SIG-M5 treated with dmso at 0.1 percent for 504 hours (cell line): Measurements from ENCODE around the gene ASIP.
"Not testable (repeated sequence)": the region's sequence is repeated elsewhere in the genome, so short reads cannot be mapped to it uniquely, and the experiment has no call there.

ENCODE experiments used
- DNase-seq: peaks from one replicate; lab custom pipeline; 2025; ENCODE audit not compliant: unreplicated experiment; lab: John Stamatoyannopoulos, UW

Gene ASIP, protein sequence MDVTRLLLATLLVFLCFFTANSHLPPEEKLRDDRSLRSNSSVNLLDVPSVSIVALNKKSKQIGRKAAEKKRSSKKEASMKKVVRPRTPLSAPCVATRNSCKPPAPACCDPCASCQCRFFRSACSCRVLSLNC

DNA sequence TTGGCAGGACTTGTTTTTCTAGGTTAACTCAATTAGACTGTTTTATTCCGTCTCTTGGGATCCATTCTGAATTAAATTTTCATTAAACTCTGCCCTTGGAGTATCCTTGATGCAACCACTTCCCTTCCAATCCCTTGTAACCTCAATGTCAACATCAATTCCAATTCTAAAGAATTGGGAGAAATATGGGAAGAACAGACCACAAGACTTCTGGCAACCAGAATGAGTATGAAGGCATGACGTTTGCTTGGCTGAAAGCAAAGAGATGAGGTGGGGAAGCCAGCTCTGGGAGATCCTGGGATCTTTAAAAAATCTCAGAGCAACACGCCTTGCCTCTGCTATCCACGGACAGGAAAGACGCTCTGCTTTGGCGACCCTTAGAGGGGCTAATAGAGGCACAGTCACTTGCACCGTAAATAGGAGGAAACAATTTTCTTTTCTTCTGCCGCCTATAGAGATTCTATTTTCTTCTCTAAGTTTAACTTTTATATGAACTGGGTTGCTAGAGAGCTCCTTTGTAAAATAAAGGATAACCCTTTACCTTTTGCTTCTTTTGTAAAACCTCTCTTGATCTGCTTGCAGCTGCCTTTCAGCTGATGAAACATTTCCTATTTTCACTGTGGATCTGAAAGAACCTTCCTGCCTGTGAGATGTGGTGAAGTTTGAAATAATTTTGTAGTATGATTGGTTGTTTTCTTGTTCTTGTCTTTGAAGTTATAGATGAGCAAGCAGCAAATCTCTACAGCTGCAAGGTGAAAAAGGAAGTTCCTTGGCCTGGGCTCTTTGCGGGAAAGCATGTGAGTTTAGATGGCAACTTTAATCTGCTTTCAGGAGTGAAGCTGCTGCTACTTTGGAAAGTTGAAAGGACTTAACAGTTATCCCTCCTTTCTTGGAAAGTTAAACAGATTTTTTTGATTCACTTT lies at the start of gene ASIP:
ASIP (plus strand) TSS at position 731 of the 923 bp plus-strand sequence. CDS start 18,952 bp downstream, outside the sequence.
- DNase-seq = no peak

DNA sequence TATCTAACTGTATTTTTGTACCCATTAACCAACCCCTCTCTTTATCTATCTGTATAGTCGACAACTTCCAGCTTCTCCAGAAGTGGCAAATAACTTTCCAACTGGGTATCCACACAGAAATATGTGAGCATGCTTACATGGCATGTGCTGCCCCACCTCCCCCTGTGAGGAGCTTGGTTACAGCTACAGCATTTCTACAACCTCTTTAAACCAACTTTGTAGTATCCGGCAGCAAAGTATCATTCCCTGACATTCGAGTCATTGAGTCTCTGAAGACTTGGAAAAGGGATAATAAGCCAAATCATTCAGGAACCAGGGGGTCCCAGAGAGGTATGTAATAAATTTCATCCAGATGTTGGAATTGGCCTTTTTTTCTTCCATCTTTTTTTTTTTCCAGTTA lies 48.2 kb upstream of the ASIP start:
- DNase-seq = no peak

DNA sequence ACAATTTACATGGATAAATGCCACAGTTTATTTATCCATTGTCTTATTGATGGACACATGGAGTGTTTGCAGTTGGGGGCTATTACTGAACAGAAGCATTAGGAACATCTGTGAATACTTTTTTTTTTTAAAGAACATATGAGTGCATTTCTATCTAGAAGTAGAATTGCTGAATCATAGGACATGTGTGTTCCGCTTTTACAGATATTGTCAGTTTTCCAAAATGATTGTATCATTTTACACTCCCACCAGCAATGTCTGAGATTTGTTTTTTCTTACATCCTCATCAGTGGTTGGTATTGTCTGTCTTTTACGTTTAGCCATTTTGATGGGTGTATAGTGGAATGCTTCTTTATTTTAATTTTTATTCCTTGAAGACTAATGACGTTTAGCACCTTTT lies 42.0 kb upstream of the ASIP start:
- DNase-seq = no peak

DNA sequence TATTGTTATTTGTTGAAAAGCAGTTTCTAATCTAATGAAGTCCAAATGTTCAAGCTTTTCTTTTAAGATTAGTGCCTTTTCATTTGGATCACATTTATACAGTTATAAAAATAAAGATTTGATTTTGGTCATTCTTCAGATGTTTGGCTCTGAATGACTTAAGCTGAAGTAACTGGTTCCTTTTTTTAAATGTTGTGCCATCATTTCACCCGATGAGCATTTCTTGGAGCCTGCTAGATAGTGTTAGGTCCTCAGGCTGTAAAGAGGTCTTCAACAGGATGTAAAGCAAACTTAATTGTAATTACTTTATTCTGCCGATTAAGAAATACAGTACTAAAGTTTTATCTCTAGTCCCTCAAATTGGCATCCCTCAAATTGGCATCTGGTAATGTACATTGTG lies 41.2 kb upstream of the ASIP start:
- DNase-seq = peak; percentile 36

DNA sequence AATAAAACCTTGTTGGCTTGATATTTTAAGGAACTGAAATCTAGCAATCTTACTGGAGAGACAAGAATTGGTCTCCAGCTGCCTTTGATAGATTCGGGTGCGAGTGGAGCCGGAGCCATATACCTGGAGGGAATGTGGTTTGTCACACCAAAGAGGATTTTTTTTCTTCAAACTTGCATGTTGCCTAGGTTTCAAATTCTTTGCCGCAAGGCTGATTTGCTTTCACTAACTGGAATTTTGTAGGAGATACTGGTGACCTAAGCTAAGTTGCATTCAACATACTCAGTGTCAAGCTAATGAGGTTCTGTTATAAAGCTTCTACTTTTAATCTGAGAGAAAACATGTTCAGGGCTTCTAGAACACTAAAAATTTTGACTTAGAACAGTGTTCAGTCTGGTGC lies 39.7 kb upstream of the ASIP start:
- no peak for DNase-seq

DNA sequence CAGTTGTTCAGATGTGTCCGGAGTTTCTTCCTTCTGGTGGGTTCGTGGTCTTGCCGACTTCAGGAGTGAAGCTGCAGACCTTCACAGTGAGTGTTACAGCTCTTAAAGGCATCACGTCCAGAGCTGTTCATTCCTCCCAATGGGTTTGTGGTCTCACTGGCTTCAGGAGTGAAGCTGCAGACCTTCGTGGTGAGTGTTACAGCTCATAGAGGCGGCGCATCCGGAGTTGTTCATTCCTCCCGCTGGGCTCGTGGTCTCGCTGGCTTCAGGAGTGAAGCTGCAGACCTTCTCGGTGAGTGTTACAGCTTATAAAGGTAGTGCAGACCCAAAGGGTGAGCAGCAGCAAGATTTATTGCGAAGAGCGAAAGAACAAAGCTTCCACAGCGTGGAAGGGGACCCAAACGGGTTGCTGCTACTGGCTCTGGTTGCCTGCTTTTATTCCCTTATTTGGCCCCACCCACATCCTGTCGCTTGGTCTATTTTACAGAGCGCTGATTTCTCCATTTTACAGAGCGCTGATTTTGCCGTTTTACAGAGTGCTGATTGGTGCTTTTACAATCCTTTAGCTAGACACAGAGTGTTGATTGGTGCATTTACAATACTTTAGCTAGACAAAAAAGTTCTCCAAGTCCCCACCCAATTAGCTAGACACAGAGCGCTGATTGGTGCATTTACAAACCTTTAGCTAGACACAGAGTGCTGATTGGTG lies 35.9 kb upstream of the ASIP start:
- DNase-seq = not testable (repeated sequence)

DNA sequence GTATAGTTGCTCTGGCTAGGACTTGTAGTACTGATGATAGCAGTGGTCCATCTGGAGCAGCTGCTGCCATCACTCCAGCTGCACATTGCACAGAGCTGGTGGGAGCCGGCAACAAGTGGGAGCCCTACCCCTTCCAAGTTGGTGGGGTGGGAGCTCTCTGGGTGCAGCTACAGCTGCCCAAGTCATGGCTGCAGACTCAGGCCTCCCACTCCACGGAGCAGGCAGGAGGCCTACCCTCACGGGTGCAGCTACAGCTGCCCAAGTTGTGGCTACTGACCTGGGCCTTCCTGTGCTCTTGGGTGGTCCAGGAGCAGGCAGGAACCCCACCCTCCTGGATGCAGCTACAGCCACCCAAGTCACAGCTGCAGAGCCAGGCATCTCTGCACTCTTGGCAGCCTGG lies 32.1 kb upstream of the ASIP start:
- no peak for DNase-seq

DNA sequence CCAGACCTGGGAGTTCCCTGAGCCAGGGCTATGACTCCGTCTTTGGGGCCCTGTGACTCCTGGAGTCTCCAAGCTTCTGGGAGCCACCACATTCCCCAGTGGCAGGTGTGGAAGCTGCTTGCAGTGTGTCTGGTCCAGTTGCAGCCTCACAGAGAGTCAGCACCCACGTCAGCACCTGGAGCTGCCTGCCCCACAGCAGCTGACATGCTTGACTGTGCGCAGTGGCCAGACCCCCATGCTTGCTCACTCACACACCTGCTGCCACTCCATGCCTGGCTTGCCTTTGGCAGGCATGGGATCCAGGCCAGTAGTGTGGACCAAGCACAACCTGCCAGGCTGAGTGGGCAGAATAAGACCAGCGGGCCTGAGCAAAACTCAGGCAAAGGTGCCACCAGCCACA lies 31.0 kb upstream of the ASIP start:
- no peak for DNase-seq

DNA sequence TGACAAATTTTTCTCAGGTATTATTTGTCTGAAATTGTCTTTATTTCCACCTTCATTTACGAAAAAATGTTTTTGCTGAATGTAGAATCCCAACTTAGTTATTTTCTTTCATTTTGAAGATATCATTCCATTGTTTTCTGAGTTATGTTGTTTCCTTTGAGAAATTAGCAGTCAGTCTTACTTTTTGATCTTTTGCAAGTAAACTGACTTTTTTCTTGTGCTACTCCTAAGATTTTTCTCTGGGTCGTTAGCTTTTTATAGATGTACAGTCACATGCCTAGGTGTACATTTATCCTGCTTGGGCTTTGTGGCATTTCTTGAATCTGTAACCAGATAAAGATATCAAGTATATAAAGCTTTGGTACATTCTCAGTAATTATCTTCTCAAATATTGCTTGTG lies 29.6 kb upstream of the ASIP start:
- DNase-seq = no peak

DNA sequence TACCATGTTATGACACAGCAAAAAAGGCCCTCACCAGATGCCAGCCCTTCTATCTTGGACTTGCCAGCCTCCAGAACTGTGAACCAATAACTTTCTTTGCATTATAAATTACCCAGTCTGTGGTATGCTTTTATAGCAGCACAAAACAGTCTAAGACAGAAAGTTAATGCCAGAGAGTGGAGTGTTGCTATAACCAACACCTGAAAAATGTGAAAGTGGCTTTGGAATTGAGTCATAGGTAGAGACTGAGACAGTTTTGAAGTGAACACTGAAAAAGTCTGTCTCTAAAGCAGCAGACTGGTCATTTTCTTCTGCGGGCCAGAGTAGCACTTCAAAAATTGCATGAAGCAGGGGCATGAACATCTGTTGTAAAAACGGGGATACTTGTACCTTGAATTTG lies 28.0 kb upstream of the ASIP start:
- no peak for DNase-seq

DNA sequence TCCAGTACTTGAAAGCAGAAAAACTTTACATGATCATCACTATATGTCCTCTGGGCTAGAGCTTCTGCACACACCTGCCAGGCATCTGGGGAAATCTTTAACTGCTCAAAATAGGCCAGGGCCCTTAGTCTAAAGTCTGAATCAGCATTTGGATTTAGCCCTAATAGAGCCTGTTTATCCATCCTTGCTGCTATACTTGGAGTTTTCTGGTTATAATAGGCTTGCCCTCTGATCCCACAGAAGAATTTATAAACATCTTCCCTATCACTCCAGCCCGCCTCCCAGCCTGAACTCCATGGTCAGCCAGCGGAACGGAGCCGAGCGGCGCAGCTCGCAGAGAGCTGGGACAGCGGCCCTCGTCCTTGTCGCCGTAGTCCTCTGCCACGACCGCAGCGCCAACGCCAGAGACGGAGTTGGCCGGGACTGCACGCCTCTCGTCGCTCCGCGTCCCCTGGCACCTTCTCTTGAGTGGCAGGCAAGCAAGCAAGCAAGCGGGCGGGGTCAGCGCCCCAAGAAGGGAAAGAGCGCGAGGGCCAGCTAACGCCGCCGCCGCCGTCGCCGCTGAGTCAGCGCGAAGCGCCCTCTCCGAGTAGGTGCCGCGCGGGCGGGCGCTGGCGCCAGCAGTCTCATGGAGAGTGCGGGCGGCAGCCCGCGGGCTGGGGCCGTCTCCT lies 25.4 kb upstream of the ASIP start:
- DNase-seq = no peak

DNA sequence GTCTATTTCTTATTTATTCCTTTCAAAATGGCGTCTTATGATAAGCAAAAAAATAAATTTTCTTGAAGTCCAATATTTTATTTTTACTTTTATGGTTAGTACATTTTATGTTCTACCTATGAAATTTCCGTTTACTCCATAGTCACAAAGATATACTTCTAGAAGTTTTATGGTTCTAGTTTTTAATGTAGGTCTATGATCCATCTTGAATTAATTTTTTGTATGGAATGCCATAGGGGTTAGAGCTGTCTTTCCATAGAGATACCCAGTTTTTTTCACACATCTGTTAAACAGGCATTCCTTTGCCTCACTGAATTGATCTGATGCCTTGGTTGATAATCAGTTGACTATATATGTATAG lies 24.9 kb upstream of the ASIP start:
- no peak for DNase-seq

DNA sequence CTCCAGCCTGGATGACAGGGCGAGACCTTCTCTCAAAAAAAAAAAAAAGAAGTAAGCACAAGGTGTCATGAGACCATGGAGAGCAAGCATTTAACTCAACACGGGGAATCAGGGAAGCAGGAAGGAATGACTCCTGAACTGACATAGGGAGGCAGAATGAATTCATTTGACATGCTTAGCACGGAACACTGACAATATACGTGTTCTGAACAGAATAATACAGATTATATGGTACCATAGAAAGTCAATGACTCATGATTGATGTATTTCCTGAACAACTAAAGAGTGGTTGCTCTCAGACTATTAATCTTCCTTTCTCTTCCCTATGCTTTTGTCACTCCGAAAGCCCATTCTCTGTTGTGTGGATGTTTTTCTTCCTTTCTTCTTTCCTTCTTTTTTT lies 20.7 kb upstream of the ASIP start:
- no peak for DNase-seq

DNA sequence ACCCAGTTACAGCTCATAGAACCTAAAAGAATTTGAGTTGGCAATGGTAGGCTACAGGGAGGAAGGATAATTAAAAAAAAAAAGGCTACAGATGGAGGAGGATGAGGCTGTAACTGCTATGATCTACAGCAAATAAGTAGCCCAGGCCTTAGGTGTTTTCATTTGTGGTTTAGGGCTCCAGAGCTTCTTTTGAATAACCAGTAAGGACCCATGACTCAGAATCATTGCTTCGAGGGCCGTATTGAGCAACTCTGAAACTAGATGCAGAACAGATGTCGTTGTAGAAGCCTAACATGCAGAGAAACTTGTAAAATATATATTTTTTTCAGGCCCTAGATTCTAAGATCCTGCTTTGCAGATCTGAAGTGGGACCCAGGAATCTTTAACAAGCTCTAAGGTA lies 19.0 kb upstream of the ASIP start:
- DNase-seq = peak; percentile 94

DNA sequence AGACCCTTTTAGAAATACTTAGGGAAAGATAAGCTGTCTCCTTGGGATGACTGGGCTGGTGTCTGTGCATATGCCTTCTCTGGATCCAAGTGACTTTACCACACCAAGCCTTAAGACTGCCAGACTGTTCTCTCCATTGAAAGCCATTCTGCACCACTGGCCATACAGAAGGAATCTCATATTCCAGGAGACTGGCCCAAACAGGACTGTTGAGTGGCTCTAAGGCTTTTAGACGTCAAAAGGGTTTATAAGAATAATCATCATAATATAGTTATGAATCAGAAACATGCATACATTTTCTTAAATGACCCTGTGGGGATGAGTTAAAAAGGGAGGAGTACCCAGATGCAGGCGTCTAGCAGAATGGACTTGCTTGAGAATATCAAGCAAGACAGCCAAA lies 17.0 kb upstream of the ASIP start:
- DNase-seq = not testable (repeated sequence)

DNA sequence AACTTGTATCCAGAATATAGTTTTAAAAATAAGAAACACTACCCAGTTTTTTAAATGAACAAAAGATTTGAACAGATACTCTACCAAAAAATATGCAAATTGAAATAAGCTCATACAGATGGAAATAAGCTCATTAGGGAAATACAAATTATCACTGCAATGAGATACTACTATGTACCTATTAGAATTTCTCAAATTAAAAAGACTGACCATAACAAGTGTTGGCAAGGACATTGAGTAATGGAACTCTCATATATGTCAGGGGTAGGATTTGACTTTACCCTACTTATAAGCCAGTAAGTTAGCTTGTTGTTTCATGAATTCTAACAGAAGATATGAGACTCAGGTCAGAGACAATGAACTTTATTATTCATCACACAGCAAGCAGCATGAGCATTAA lies 9.6 kb upstream of the ASIP start:
- no peak for DNase-seq

DNA sequence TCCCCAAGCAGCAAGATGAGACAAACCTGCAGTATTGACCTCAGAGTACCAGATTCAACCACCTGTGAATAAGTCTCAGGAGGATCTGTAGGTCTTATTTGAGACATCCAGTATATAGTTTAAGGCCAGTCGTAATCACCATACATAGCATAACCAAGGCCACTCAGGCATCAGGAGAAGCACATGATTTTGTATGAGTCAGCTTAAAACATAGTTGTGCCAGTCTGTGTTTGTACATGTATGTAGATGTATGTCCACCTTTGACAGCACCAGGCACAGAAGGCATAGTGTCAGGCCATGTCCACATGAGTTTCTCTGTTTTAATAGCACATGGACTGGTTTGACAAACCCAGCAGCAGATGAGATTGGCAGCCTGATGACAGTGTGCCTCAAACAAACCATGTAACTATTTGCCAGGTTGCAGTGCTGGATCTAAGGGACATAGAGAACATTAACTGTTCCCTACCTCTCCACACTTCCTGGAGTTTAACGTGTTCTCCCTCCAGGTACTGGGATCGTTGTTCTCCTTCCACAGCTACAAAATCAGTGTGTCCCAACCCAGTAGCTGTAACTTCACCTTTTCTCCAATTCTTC lies 8.6 kb upstream of the ASIP start:
- DNase-seq = no peak

DNA sequence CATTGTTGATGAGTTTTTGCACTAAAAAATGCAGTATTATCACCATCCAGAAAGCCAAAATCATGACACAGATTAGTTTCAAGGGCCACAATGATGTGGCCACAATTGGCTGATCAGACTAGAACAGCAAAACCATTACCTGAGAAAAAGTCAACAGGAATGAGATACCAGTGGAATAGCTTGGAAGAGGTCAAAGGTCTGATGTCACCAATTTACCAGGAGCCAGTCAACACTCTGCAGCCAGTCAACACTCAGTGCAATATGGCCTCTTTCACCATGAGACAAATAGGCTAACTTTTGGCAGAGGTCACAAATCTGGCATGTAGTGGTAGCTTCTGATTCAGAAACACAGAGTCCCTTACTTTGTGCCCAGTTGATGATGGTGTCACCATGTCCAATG lies 7.5 kb upstream of the ASIP start:
- no peak for DNase-seq

DNA sequence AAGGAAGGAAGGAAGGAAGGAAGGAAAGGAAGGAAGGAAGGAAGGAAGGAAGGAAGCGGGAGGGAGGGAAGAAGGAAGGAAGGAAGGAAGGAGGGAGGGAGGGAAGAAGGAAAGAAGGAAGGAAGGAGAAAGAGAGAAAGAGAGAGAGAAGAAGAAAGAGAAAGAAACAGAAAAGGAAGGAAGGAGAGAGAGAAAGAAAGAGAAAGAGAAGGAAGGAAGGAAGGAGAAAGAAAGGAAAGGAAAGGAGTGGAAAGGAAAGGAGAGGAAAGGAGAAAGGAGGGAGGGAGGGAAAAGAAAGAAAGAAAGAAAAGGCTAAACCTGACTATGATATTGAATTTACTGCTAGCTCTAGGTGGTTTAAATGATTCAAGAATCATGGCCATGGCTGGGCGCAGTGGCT lies 5.3 kb upstream of the ASIP start:
- DNase-seq = no peak

DNA sequence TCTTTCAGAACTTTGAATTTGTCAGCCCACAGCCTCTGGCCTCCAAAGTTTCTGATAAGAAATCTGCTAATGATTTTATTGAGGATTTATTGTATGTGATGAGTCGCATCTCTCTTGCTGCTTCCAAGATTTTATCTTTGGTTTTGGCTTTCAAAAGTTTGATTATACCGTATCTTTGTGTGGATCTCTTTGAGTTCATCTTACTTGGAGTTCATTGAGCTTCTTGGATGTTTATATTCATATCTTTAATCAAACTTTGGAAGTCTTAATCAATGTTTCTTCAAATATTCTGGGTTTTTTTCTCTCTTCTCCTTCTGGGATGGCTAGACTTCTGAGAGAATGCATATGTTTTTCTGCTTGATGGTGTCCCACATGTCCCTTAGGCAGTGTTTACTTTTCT lies 3.3 kb upstream of the ASIP start:
- DNase-seq = no peak

DNA sequence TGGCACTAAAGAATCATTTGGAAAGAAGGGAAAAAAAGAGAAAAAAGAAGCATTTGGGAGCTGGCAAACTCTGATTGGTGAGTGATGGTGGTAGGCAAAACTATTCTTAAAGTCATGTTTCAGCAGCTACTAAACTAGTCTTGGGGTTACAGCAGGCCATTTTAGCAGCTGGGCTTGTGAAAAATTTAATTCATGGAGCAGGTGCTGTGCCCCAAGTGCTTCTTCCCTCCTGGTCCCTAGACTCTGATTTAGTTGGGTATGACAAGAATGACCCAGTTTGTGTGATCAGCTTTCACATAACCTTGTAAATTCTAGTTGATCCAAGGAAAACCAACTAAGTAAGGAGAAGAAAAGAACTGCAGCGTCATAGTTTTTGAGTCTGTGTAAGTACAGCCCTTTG lies 1.1 kb upstream of the ASIP start:
- DNase-seq = no peak
